GM21515 (cell line): ENCODE data around the gene GYS1.
"Not testable (repeated sequence)": the region's sequence is repeated elsewhere in the genome, so short reads cannot be mapped to it uniquely, and the experiment has no call there.

Experiments
- ATAC-seq: cut with Tn5 transposase; IDR thresholded peaks from one replicate; pipeline ENCODE4 v1.9.1; 2021; ENCODE audit not compliant: unreplicated experiment

Gene GYS1

DNA sequence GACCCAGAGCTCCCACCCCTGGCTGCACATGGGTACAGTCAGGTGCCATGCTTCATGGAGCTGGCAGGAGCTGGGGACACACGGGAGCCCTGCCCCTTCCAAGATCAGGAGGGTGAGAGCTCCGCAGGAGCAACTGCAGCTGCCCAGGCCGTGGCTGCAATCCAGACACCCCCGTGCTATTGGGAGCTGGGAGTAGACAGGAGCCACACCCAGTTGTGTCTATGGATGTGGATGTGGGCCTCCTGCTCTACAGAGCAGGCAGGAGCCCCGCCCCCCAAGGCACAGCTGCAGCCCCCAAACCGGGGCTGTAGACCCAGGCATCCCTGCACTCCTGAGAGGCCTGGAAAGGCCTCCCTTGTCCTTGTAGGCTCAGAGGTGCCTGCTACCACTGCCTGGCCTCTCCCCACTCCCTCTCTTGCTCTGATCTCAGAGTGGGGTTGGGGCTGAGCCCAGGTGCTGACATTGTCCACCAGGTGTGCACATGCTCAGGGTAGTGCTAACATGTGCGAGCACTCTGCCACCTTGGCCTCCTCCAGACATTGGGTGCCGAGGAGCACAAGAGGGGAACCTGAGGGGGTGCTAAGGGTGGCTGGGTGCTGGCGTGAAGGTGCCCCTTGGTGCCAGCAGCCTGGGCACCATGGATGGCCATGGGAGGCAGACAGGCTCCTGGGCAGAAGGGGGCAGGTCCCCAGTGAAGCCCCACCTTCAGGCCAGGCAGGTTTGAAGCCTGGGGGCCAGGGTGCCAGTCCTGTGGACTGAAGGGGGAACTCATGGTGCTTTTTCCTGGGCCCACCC, 46.4 kb downstream of the GYS1 start:
- no peak for ATAC-seq

GRCh38 chr19:48945817-48946216, 47.3 kb downstream of the GYS1 start:
- no peak for ATAC-seq

GRCh38 chr19:48945415-48945814, 47.7 kb downstream of the GYS1 start:
- ATAC-seq, result no peak

DNA sequence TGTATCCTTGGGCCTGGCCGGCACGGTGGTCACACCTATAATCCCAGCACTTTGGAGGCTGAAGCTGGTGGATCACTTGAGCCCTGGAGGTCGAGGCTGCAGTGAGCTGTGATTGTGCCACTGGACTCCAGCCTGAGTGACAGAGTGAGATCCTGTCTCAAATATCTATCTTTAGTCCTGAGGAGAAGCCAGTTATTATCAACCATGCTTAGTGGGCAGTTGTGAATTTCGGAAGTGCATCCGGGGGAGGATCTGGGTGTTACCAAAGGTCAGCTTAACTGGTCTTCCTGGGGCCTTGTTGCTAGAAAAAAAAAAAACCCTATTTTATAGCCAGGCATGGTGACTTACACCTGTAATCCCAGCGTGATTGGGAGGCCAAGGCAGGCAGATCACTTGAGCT, 50.0 kb downstream of the GYS1 start:
- ATAC-seq, result no peak

DNA sequence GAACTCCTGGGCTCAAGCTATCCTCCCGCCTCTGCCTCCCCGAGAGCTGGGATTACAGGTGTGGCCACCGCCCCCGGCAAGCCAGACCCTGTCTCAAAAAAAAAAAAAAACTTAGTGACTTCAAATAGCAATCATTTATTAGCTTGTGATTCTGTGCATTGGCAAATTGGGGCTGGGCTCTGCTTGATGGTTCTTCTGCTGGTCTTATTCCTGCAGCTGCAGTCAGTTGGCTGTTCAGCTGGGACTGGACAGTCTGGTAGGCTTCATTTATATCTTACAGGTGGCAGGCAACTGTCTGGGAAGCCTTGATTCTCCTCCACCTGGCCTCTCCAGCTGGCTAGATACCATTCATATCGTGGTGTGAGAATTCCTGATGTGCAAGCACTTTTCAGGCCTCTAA, 52.2 kb downstream of the GYS1 start:
- ATAC-seq, result no peak

- ATAC-seq, result no peak
These were observed 54.9 kb downstream of the GYS1 start for GRCh38 chr19:48938256-48938655.

DNA sequence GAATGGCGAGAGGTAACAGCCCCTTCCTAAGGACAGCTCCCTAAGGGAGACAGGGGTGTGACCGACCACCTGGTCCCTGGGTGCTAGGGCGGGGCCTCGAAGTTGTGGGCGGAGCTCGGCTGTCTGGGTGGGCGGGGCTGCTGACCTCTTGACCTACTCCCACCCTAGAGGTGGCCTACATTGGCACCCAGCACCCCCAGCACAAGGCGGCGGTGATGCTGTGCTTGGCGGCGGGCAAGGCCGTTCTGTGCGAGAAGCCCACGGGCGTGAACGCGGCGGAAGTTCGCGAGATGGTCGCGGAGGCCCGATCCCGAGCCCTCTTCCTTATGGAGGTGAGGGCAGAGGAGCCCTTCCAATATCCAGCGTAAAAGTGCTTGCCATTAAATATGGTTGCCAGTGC, 57.2 kb downstream of the GYS1 start:
- no peak for ATAC-seq

DNA sequence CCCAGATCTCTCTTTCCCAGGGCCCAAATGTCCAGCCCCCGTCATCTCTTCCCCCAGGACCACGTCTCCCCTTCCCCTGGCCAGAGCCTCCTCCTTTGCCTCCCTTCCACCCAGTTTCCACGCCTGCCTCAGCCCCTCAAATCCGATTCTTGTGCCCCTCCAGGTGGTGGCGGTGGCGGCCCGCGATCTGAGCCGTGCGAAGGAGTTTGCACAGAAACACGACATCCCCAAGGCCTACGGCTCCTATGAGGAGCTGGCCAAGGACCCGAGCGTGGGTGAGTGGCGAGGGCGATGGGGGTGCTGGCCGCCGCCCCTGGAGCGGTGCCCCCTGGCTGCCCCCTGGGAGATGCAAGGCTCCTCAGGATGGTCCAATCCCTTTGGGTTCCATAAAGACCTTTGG, 58.3 kb downstream of the GYS1 start:
- ATAC-seq, result no peak

- ATAC-seq, result peak; percentile 54
These were observed 59.7 kb downstream of the GYS1 start, which contains the start of gene DHDH for GRCh38 chr19:48933382-48933932. Gene DHDH, plus strand, starts transcription at chr19:48933699. Its CDS starts 23 bp downstream, at chr19:48933722.

DNA sequence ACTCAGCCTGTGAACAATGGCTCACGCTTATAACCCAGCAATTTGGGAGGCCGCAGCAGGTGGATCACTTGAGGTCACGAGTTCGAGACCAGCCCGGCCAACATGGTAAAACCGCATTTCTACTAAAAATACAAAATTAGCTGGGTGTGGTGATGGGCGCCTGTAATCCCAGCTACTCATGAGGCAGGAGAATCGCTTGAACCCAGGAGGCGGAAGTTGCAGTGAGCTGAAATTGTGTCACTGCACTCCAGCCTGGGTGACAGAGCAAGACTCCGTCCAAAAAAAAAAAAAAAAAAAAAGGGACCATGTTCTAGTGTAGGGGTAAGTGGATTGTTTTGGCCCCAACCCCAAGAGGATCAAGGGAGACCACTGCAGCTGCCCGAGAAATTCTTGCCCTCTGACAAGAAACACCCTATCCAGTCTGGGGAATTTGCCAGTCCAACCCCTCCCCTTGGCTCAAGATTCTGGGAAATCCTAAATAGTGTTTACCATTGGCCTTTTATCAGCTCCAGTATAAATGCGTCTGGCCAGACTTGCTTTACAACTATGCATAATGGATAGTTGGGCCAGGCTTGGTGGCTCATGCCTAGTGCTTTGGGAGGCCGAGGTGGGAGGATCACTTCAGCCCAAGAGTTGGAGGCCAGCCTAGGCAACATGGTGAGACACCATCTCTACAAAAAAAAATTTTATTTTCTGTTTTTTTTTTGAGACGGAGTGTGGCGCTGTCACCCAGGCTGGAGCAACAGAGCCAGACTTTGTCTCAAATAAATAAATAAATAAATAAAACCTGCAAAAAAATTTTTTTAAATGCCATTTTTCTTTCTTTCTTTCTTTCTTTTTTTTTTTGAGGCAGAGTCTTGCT, 64.7 kb downstream of the GYS1 start:
- no peak for ATAC-seq

GRCh38 chr19:48927692-48928091, 65.4 kb downstream of the GYS1 start:
- ATAC-seq, result not testable (repeated sequence)

DNA sequence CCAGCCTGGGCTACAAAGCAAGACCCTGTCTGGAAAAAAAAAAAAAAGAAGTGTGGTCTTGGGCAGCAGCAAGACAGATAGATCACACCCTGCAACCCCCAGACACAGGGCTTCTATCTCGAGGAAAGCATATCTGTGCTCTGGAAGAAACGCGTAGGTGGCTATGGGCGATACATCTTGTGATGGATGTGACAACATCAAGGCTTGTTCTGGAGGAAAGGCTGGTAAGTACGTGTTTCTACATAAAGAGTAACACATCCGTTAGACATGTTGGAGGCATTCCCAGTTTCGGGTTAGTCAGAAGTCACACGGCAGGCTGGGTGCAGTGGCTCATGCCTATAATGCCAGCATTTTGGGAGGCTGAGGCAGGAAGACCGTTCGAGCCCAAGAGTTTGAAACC, 66.2 kb downstream of the GYS1 start:
- ATAC-seq, result no peak

DNA sequence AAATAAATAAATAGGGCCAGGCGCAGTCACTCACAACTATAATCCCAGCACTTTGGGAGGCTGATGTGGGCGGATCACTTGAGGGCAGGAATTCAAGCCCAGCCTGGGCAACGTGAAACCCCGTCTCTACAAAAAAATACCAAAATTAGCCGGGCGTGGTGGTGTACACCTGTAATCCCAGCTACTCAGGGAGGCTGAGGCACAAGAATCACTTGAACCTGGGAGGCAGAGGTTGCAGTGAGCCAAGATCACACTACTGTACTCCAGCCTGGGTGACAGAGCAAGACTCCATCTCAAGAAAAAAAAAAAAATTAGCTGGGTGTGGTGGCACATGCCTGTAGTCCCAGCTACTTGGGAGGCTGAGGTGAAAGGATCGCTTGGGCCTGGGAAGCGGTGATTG, 67.2 kb downstream of the GYS1 start:
- ATAC-seq, result not testable (repeated sequence)

DNA sequence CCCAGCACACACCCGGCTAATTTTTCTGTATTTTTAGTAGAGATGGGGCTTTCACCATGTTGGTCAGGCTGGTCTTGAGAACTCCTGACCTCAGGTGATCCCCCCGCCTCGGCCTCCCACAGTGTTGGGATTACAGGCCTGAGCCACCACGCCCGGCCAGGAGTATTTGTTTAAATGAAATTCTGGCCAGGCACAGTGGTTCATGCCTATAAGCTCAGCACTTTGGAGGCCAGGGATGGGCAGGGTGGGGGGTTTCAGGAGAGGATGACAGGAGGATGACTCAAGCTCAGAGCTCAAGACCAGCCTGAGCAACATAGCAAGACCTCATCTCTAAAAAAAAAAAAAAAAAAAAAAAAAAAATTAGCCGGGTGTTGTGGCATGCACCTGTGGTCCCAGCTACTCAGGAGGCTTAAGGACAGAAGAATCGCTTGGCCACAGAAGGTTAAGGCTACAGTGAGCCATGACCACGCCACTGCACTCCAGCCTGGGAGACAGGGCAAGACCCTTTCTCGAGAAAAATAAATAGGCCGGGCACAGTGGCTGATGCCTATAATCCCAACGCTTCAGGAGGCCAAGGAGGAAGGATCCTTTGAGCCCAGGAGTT, 67.8 kb downstream of the GYS1 start:
- no peak for ATAC-seq

GRCh38 chr19:48922548-48923490, 70.3 kb downstream of the GYS1 start:
- no peak for ATAC-seq

GRCh38 chr19:48921721-48922500, 71.2 kb downstream of the GYS1 start:
- no peak for ATAC-seq

GRCh38 chr19:48920949-48921348, 72.2 kb downstream of the GYS1 start:
- ATAC-seq, result no peak

DNA sequence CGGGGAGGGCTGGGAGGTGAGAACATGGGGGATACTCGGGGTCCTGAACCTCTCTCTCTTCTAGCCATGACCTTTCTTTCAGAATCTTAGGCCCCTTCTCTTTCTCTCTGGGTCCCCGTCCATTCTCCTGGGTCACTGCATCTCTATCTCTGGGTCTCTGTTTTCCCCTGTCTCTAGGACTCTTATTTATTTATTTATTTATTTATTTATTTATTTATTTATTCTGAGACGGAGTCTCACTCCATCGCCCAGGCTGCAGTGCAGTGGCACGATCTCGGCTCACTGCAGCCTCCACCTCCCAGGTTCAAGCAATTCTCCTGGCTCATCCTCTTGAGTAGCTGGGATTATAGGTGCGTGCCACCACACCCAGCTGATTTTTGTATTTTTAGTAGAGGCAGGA, 73.8 kb downstream of the GYS1 start:
- ATAC-seq, result not testable (repeated sequence)

- no peak for ATAC-seq
These were observed 74.3 kb downstream of the GYS1 start for GRCh38 chr19:48918801-48919247.
